ENCODE measurements around the gene PATL2.
"Not testable (repeated sequence)": the region's sequence is repeated elsewhere in the genome, so short reads cannot be mapped to it uniquely, and the experiment has no call there.

The PATL2 gene

GRCh38 chr15:44734839-44735481 lies 23.8 kb upstream of the PATL2 start:
- TF ChIP-seq CTCF (conservative IDR thresholded peaks at IDR 0.05; ENCODE audit: control insufficient read depth, insufficient read depth, low read depth, low read length): no peak
- no peak overlapping the region for H3K4me3 ChIP-seq (ENCODE audit: control insufficient read depth, low read depth, low read length)
- DNase-seq (ENCODE audit: low read depth): no peak

GRCh38 chr15:44729408-44730127 lies 18.4 kb upstream of the PATL2 start:
- DNase-seq (ENCODE audit: low read depth): peak; percentile 40

GRCh38 chr15:44728576-44729407 lies 17.7 kb upstream of the PATL2 start:
- peak; percentile 99 for DNase-seq (ENCODE audit: low read depth)
- TF ChIP-seq CTCF (conservative IDR thresholded peaks at IDR 0.05; ENCODE audit: control insufficient read depth, insufficient read depth, low read depth, low read length): no peak
- peak overlapping the region; percentile 94 for H3K4me3 ChIP-seq (ENCODE audit: control insufficient read depth, low read depth, low read length)

More at GRCh38 chr15:44729408-44730127, 18.4 kb upstream of the PATL2 start:
- H3K4me3 ChIP-seq (ENCODE audit: control insufficient read depth, low read depth, low read length): peak overlapping the region; percentile 94
- TF ChIP-seq CTCF (conservative IDR thresholded peaks at IDR 0.05; ENCODE audit: control insufficient read depth, insufficient read depth, low read depth, low read length): no peak

GRCh38 chr15:44728232-44728575 lies 17.1 kb upstream of the PATL2 start:
- H3K4me3 ChIP-seq (ENCODE audit: control insufficient read depth, low read depth, low read length): peak overlapping the region; percentile 94

GRCh38 chr15:44727485-44728231 lies 16.5 kb upstream of the PATL2 start:
- H3K4me3 ChIP-seq (ENCODE audit: control insufficient read depth, low read depth, low read length): peak overlapping the region; percentile 94
- DNase-seq (ENCODE audit: low read depth): no peak
- TF ChIP-seq CTCF (conservative IDR thresholded peaks at IDR 0.05; ENCODE audit: control insufficient read depth, insufficient read depth, low read depth, low read length): no peak

More at GRCh38 chr15:44728232-44728575, 17.1 kb upstream of the PATL2 start:
- DNase-seq (ENCODE audit: low read depth): not testable (repeated sequence)

GRCh38 chr15:44726568-44727484 lies 15.7 kb upstream of the PATL2 start:
- no peak overlapping the region for H3K4me3 ChIP-seq (ENCODE audit: control insufficient read depth, low read depth, low read length)
- peak; percentile 96 for DNase-seq (ENCODE audit: low read depth)
- peak; percentile 45 for TF ChIP-seq CTCF (conservative IDR thresholded peaks at IDR 0.05; ENCODE audit: control insufficient read depth, insufficient read depth, low read depth, low read length)
